Stimulated activated CD4-positive, alpha-beta T cell treated with anti-CD3 and anti-CD28 coated beads, Interleukin-4, amount 100 ng/mL, for 4 hours (primary cell): ENCODE data around the gene PNCK.

Experiments
- DNase-seq, 2 experiments: peaks; one replicate each; pipeline ENCODE4 v3.0.0-alpha.2; 2020

PNCK gene

GRCh38 chrX:153626863-153627674 is 46.5 kb downstream of the PNCK start:
- DNase-seq, result no peak

- DNase-seq, result no peak
Measured at GRCh38 chrX:153626025-153626633, 47.5 kb downstream of the PNCK start.

- no peak for DNase-seq
Measured at GRCh38 chrX:153625271-153626024, 48.2 kb downstream of the PNCK start.

- DNase-seq, result no peak
Measured at GRCh38 chrX:153624196-153625091, 49.2 kb downstream of the PNCK start.

- DNase-seq, result no peak
Measured at GRCh38 chrX:153623310-153624029, 50.1 kb downstream of the PNCK start.

GRCh38 chrX:153622661-153623309 is 50.8 kb downstream of the PNCK start:
- no peak for DNase-seq

- DNase-seq, result no peak
Measured at GRCh38 chrX:153621949-153622598, 51.5 kb downstream of the PNCK start.

- no peak for DNase-seq
Measured at GRCh38 chrX:153620576-153620975, 53.0 kb downstream of the PNCK start.
